Right atrium auricular region (tissue), 2 donors: ENCODE results near the gene DPP10. TPM values are rescaled to one million over a fixed set of nuclear protein-coding genes. Genes with fewer than 3 reads are reported as not detected.

ENCODE experiments used
- DNase-seq: peaks from one replicate; pipeline ENCODE4 v3.0.0-alpha.2; 2019; ENCODE audit warnings: low spot score
- H3K27ac ChIP-seq, 2 donors: fragments of 200-600 bp; sonication (generic); 1 replicate in 1 of 2; 2 replicates in 1 of 2; pipeline ENCODE4 v1.5.1; 2016 to 2019
- H3K27me3 ChIP-seq, 2 donors: fragments of 200-600 bp; sonication (generic); one replicate each; pipeline versions ENCODE4 v1.5.1 to v1.6.0; 2017 to 2019
- H3K36me3 ChIP-seq: fragments of 200-600 bp; sonication (generic); one replicate; pipeline ENCODE4 v1.5.1; 2016
- H3K4me1 ChIP-seq, 2 donors: fragments of 200-600 bp; sonication (generic); one replicate each; pipeline versions ENCODE4 v1.5.1 to v1.6.0; 2017 to 2019
- H3K4me3 ChIP-seq, 2 donors: fragments of 200-600 bp; sonication (generic); 1 replicate in 1 of 2; 2 replicates in 1 of 2; pipeline ENCODE4 v1.5.1; 2017 to 2019; ENCODE audit warnings: mild to moderate bottlenecking in 1 of 2, moderate library complexity in 1 of 2
- H3K9me3 ChIP-seq, 2 donors: fragments of 200-600 bp; sonication (generic); one replicate each; pipeline ENCODE4 v1.5.1; 2019
- CTCF ChIP-seq, 2 donors: fragments of 200-600 bp; sonication (generic); IDR thresholded peaks; one replicate each; pipeline ENCODE4 v1.5.1; 2019; ENCODE audit warnings: antibody characterized with exemption in 2 of 2
- total RNA-seq, 2 donors: library from RNA; depleted of rRNA; stranded (reverse); fragments of >200 nt; gene quantifications; one replicate each; pipeline ENCODE4 v1.1.0, GENCODE V29; 2016

DPP10 gene
- total RNA-seq, 2 donors from 2014 or later, result not detected

- no peak for TF ChIP-seq CTCF (IDR thresholded peaks at IDR 0.05)
- H3K27ac ChIP-seq, result no peak overlapping the region
- H3K9me3 ChIP-seq, result no peaks in the 10 kb centered on the region
- H3K4me1 ChIP-seq, result no peaks in the 10 kb centered on the region
- no peaks in the 10 kb centered on the region for H3K27me3 ChIP-seq
- H3K36me3 ChIP-seq, result no peaks in the 10 kb centered on the region
- H3K4me3 ChIP-seq, result no peak overlapping the region
- no peak for DNase-seq
Observed at GRCh38 chr2:115650827-115651226, 1208.4 kb downstream of the DPP10 start.

GRCh38 chr2:115652652-115653051 lies 1210.2 kb downstream of the DPP10 start:
- no peak for DNase-seq
- Histone ChIP-seq H3K9me3 (no peaks in the 10 kb centered on the region), H3K27ac (no peak overlapping the region), H3K4me1 (no peaks in the 10 kb centered on the region), H3K36me3 (no peaks in the 10 kb centered on the region), H3K4me3 (no peak overlapping the region), H3K27me3 (no peaks in the 10 kb centered on the region)
- TF ChIP-seq CTCF (IDR thresholded peaks at IDR 0.05), result no peak

GRCh38 chr2:115654362-115654761 lies 1211.9 kb downstream of the DPP10 start:
- H3K27me3 ChIP-seq, result no peaks in the 10 kb centered on the region
- H3K4me1 ChIP-seq, result no peaks in the 10 kb centered on the region
- no peaks in the 10 kb centered on the region for H3K9me3 ChIP-seq
- no peaks in the 10 kb centered on the region for H3K36me3 ChIP-seq
- no peak for DNase-seq
- no peak overlapping the region for H3K27ac ChIP-seq
- no peak overlapping the region for H3K4me3 ChIP-seq
- TF ChIP-seq CTCF (IDR thresholded peaks at IDR 0.05), result no peak

GRCh38 chr2:115678129-115678528 lies 1235.7 kb downstream of the DPP10 start:
- no peak for TF ChIP-seq CTCF (IDR thresholded peaks at IDR 0.05)
- Histone ChIP-seq H3K4me1 (no peaks in the 10 kb centered on the region), H3K9me3 (peaks cover 0 to 8% of the 10 kb centered on the region in 2 donors), H3K27ac (no peak overlapping the region), H3K27me3 (no peaks in the 10 kb centered on the region), H3K36me3 (no peaks in the 10 kb centered on the region), H3K4me3 (no peak overlapping the region)
- no peak for DNase-seq

- Histone ChIP-seq H3K4me3 (no peak overlapping the region), H3K36me3 (no peaks in the 10 kb centered on the region), H3K27me3 (no peaks in the 10 kb centered on the region), H3K9me3 (no peaks in the 10 kb centered on the region), H3K4me1 (no peaks in the 10 kb centered on the region), H3K27ac (no peak overlapping the region)
- no peak for TF ChIP-seq CTCF (IDR thresholded peaks at IDR 0.05)
- no peak for DNase-seq
Observed at GRCh38 chr2:115684345-115684744, 1241.9 kb downstream of the DPP10 start.

GRCh38 chr2:115691409-115691808 lies 1249.0 kb downstream of the DPP10 start:
- Histone ChIP-seq H3K36me3 (no peaks in the 10 kb centered on the region), H3K9me3 (no peaks in the 10 kb centered on the region), H3K27ac (no peak overlapping the region), H3K4me1 (no peaks in the 10 kb centered on the region), H3K4me3 (no peak overlapping the region), H3K27me3 (no peaks in the 10 kb centered on the region)
- no peak for TF ChIP-seq CTCF (IDR thresholded peaks at IDR 0.05)
- DNase-seq, result no peak
